ENCODE measurements around the gene COL4A5. TPM values are rescaled to one million over a fixed set of nuclear protein-coding genes. Genes with fewer than 3 reads are reported as not detected.
A peak's percentile ranks its signal among the peaks of the same experiment; 100 is the strongest.
"Not testable (repeated sequence)": the region's sequence is repeated elsewhere in the genome, so short reads cannot be mapped to it uniquely, and the experiment has no call there.

The COL4A5 gene
- total and polyA plus RNA-seq, 2 of the 13 experiments (the other 11 are each of a cell fraction or from before 2014, with no cell fraction given), result 39.5 to 45.5 TPM

DNA sequence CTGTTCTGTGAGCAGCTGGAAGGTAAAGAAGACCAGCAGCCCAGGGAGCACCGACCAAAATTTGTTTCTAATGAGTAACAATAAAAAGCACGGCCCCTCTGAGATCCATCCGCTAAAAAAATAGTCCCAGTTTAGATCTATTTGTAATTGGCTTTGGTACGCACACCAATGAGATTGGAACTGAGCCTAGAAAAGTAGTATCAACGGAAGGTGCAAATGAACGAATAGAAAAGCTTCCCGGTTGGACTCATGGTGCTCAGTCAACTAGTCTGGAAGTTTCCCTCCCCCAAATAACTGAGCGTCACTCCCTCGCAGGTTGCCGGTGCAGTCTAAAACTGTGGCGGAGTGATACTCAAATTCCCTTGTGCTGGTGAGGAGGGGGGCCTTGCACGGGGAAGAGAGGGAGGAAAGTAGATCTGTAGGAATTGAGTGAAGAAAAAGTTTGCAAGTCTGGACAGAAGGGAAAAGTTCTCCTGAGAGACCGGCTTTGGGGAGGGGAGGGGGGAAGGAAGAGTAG is at the start of gene COL4A5 (continued):
- TF ChIP-seq LCORL (IDR thresholded peaks at IDR 0.05) (peak; percentile 54; the same call in 1 of the 2 replicates), LCORL (CRISPR knock-in tag; IDR thresholded peaks at IDR 0.05) (no peak), KMT2A (CRISPR knock-in tag; IDR thresholded peaks at IDR 0.05) (0 out of 2 replicates have a peak, but pooled peaks have one; percentile 27)

DNA sequence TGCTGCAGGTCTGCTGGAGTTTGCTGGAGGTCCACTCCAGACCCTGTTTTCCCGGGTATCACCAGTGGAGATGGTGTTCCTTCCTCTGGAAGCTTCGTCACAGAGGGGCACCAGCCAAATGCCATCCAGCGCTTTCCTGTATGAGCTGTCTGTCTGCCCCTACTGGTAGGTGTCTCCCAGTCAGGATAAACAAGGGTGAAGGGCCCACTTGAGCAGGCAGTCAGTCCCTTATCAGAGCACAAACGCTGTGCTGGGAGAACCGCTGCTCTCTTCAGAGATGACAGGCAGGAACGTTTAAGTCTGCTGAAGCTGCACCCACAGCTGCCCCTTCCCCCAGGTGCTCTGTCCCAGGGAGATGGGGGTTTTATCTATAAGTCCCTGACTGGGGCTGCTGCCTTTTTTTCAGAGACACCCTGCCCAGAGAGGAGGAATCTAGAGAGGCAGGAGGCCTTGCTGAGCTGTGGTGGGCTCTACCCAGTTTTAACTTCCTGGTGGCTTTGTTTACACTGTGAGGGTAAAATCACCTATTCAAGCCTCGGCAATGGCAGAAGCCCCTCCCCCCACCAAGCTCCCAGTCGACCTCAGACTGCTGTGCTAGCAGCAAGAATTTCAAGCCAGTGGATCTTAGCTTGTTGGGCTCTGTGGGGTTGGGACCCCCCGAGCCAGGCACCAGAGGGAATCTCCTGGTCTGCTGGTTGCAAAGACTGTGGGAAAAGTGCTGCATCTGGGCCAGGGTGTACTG is 48.5 kb upstream of the COL4A5 start:
- not testable (repeated sequence) for BruUV-seq (replicated peaks); H3K36me3 ChIP-seq (replicated peaks in 1 of 2; ENCODE audit: control insufficient read depth in 1 of 2, insufficient read depth in 2 of 2, low read length in 2 of 2)

DNA sequence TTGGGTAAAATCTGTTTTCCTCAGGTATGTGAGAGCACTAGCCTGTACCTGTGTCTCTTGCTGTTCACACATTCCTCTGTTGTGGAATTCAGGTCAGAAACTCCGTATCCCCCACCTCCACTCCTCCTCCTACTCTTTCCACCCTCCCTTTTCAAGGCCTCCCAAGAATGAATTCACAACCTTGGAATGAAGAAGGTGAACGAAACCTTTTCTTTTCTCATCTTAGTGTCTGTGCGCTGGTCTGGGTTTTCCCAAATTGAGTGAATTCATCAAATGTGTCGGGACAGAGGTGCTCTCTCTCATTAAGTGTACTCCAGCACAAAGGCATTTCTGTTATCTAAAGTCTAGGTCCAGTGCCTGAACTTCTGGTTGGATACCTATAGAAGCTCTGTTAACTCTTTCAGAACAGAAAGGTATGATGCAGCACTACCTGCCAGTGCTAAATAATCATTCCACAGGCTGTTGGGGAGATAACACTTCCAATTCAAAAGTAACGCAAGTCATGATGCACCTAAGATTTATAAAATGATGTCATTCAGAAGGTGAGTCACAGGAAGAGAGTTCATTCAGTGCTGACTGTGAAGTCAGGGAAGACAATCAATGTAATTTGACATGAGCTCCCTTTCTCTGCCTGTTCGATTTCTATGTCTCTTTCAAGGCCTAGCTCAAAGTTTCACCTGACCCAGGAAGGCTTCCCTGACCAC is 43.3 kb upstream of the COL4A5 start:
- Histone ChIP-seq H3K4me2 (ENCODE audit: low read depth, low read length) (peak overlapping the region; percentile 10; the same call in 1 of the 2 replicates), H3K9me3 (ENCODE audit: low read length) (no peaks in the 10 kb centered on the region), H3K36me3 (replicated peaks in 1 of 2; ENCODE audit: control insufficient read depth in 1 of 2, insufficient read depth in 2 of 2, low read length in 2 of 2) (no peaks in the 10 kb centered on the region), H3K9ac (ENCODE audit: insufficient read depth, low read depth, low read length) (no peak overlapping the region), H3K27me3 (ENCODE audit: control insufficient read depth in 1 of 2, insufficient read depth in 2 of 2, low read length in 2 of 2) (no peaks in the 10 kb centered on the region), H3K4me1 (ENCODE audit: insufficient read depth, low read length) (peaks cover 10% of the 10 kb centered on the region), H2AFZ (ENCODE audit: low read length) (no peak overlapping the region), H4K20me1 (ENCODE audit: insufficient read depth, low read length) (no peaks in the 10 kb centered on the region), H3K79me2 (ENCODE audit: insufficient read depth, low read length) (no peaks in the 10 kb centered on the region), H3K27ac (ENCODE audit: extremely low read length, insufficient read depth, low read length) (no peak overlapping the region), H3K4me3 (replicated peaks in 1 of 3; ENCODE audit: insufficient read depth in 1 of 3, low read depth in 2 of 3, low read length in 3 of 3) (no peak overlapping the region)
- TF ChIP-seq ATF7 (IDR thresholded peaks at IDR 0.05), result peak; percentile 35; the same call in 1 of the 2 replicates
- TF ChIP-seq ATF7 (CRISPR knock-in tag; IDR thresholded peaks at IDR 0.05), result no peak
- no peak for TF ChIP-seq ZSCAN22 (CRISPR knock-in tag; IDR thresholded peaks at IDR 0.05)
- TF ChIP-seq ZNF652 (CRISPR knock-in tag; IDR thresholded peaks at IDR 0.05; ENCODE audit: borderline replicate concordance, low read depth), result 0 out of 2 replicates have a peak, but pooled peaks have one; percentile 28
- TF ChIP-seq PHF5A (CRISPR knock-in tag; IDR thresholded peaks at IDR 0.05; ENCODE audit: low read depth, unreplicated experiment), result no peak
- WGBS (ENCODE audit: low lambda C conversion rate), result 57% methylated on average over 6 of the region's 6 CpGs
- in situ Hi-C loops (cut with HindIII; ENCODE audit: extremely low pct_ligation_motif_present, low pct_unique_long_range_greater_than_20kb), result no loop called here
- CTCF ChIA-PET (ENCODE audit: low intra/inter-chr PET ratio, low total read pairs), result no interaction called here
- ATAC-seq (no peak; the same call in 2 of the 3 replicates), DNase-seq (ENCODE audit: low spot score) (peak; percentile 17), FAIRE-seq (peak; percentile 48)
- POLR2A ChIA-PET, result no interaction called here
- intact Hi-C loops (cut with micrococcal nuclease; ENCODE audit: unreplicated experiment), result no loop called here
- BruUV-seq (replicated peaks), result no TSS peak

More for the DNA sequence above, 48.5 kb upstream of the COL4A5 start:
- FAIRE-seq; ATAC-seq; H3K27ac ChIP-seq (ENCODE audit: extremely low read length, insufficient read depth, low read length); DNase-seq (ENCODE audit: low spot score); H3K4me3 ChIP-seq (replicated peaks in 1 of 3; ENCODE audit: insufficient read depth in 1 of 3, low read depth in 2 of 3, low read length in 3 of 3); CTCF ChIA-PET (ENCODE audit: low intra/inter-chr PET ratio, low total read pairs); H2AFZ ChIP-seq (ENCODE audit: low read length); H3K79me2 ChIP-seq (ENCODE audit: insufficient read depth, low read length); H3K9ac ChIP-seq (ENCODE audit: insufficient read depth, low read depth, low read length); H3K9me3 ChIP-seq (ENCODE audit: low read length); intact Hi-C loops (cut with micrococcal nuclease; ENCODE audit: unreplicated experiment); H3K4me1 ChIP-seq (ENCODE audit: insufficient read depth, low read length); H3K4me2 ChIP-seq (ENCODE audit: low read depth, low read length); H3K27me3 ChIP-seq (ENCODE audit: control insufficient read depth in 1 of 2, insufficient read depth in 2 of 2, low read length in 2 of 2); POLR2A ChIA-PET; in situ Hi-C loops (cut with HindIII; ENCODE audit: extremely low pct_ligation_motif_present, low pct_unique_long_range_greater_than_20kb); H4K20me1 ChIP-seq (ENCODE audit: insufficient read depth, low read length): not testable (repeated sequence)
- WGBS (ENCODE audit: low lambda C conversion rate), result 100% methylated on average over 3 of the region's 9 CpGs

Data from HepG2 (cell line).